IMR-90 (cell line): ENCODE results near the gene CD163L1. TPM values are rescaled to one million over a fixed set of nuclear protein-coding genes. Genes with fewer than 3 reads are reported as not detected.

ENCODE experiments used
- ATAC-seq: fragments of 200-7000 bp; cut with Tn5 transposase; 2 replicates; pipeline ENCODE4 v1.9.1; 2020; ENCODE audit warnings: low read depth, mild to moderate bottlenecking, moderate library complexity
- BruUV-seq: library from RNA; stranded (reverse); fragments of 400-500 nt; replicated peaks from 2 replicates; lab custom pipeline; 2021; lab: Mats Ljungman, UMichigan
- CTCF ChIA-PET: fragments of 300-600 bp; formaldehyde crosslinking; extraction: SDS; loops from one replicate; lab custom pipeline; 2021; ENCODE audit warnings: antibody characterized with exemption; lab: Yijun Ruan, JAX
- POLR2A ChIA-PET: fragments of 300-600 bp; sonication (Branson Sonifier 250); formaldehyde crosslinking; loops from one replicate; lab custom pipeline; 2022; ENCODE audit warnings: antibody characterized with exemption; ENCODE audit not compliant: unreplicated experiment; lab: Charles Lee
- DNase-seq: peaks from one replicate; pipeline ENCODE4 v3.0.0; 2013
- H2AFZ ChIP-seq: replicated peaks from 2 replicates; pipeline ENCODE3; 2013; ENCODE audit warnings: low read length, mild to moderate bottlenecking; ENCODE audit not compliant: poor library complexity
- H2AK5ac ChIP-seq: 2 replicates; pipeline ENCODE4 v1.6.1; 2013; ENCODE audit warnings: low read depth, low read length, inconsistent platforms
- H2AK9ac ChIP-seq: replicated peaks from 2 replicates; pipeline ENCODE3; 2013; ENCODE audit warnings: mild to moderate bottlenecking, low read depth, low read length, moderate library complexity; ENCODE audit not compliant: poor library complexity
- H2BK120ac ChIP-seq: 2 replicates; pipeline ENCODE4 v1.6.1; 2013; ENCODE audit warnings: low read depth, low read length, inconsistent platforms
- H2BK15ac ChIP-seq: 3 replicates; pipeline ENCODE4 v1.6.1; 2013; ENCODE audit warnings: low read depth, low read length, inconsistent platforms
- H2BK20ac ChIP-seq: 2 replicates; pipeline ENCODE4 v1.6.1; 2013; ENCODE audit warnings: low read depth, mild to moderate bottlenecking, inconsistent platforms, low read length, moderate library complexity
- H2BK5ac ChIP-seq: 2 replicates; pipeline ENCODE4 v1.6.1; 2013; ENCODE audit warnings: mild to moderate bottlenecking, low read depth, low read length, inconsistent platforms; ENCODE audit not compliant: poor library complexity, severe bottlenecking
- H3K14ac ChIP-seq: replicated peaks from 2 replicates; pipeline ENCODE4 v1.6.1; 2013; ENCODE audit warnings: low read depth, low read length, inconsistent platforms
- H3K18ac ChIP-seq: 2 replicates; pipeline ENCODE4 v1.6.1; 2013; ENCODE audit warnings: low read depth, low read length, control low read depth
- H3K23ac ChIP-seq: 2 replicates; pipeline ENCODE4 v1.6.1; 2013; ENCODE audit warnings: low read depth, low read length, inconsistent platforms
- H3K27ac ChIP-seq: 2 replicates; pipeline ENCODE4 v1.5.1; 2013; ENCODE audit warnings: mild to moderate bottlenecking, control low read depth, low read length; ENCODE audit not compliant: insufficient read depth
- H3K27me3 ChIP-seq: 2 replicates; pipeline ENCODE4 v1.6.1; 2013; ENCODE audit warnings: low read length; ENCODE audit not compliant: control insufficient read depth, insufficient read depth
- H3K36me3 ChIP-seq: 2 replicates; pipeline ENCODE4 v1.6.1; 2013; ENCODE audit warnings: low read length, mixed read lengths; ENCODE audit not compliant: control insufficient read depth, insufficient read depth
- H3K4ac ChIP-seq: 2 replicates; pipeline ENCODE4 v1.6.1; 2013; ENCODE audit warnings: low read depth, low read length, inconsistent platforms
- H3K4me1 ChIP-seq: 2 replicates; pipeline ENCODE4 v1.6.1; 2013; ENCODE audit warnings: low read length, mixed read lengths; ENCODE audit not compliant: control insufficient read depth, insufficient read depth
- H3K4me2 ChIP-seq: 2 replicates; pipeline ENCODE4 v1.6.1; 2013; ENCODE audit warnings: low read depth, mild to moderate bottlenecking, control low read depth, low read length, moderate library complexity
- H3K4me3 ChIP-seq: 2 replicates; pipeline ENCODE4 v1.5.1; 2013; ENCODE audit warnings: low read depth, mild to moderate bottlenecking, control low read depth, low read length, moderate library complexity; ENCODE audit not compliant: insufficient read depth
- H3K56ac ChIP-seq: 2 replicates; pipeline ENCODE4 v1.6.1; 2013; ENCODE audit warnings: low read length, inconsistent platforms; ENCODE audit not compliant: insufficient read depth; ENCODE audit errors: extremely low read depth
- H3K79me1 ChIP-seq, 2 experiments: 2 replicates each; pipeline ENCODE4 v1.6.1; 2013; ENCODE audit warnings: low read length in 2 of 2, inconsistent platforms in 1 of 2, low read depth in 1 of 2
- H3K9ac ChIP-seq: 2 replicates; pipeline ENCODE4 v1.6.1; 2013; ENCODE audit warnings: low read depth, low read length, control low read depth
- H3K9me1 ChIP-seq: 2 replicates; pipeline ENCODE4 v1.6.1; 2013; ENCODE audit warnings: low read length, inconsistent platforms; ENCODE audit not compliant: insufficient read depth
- H3K9me3 ChIP-seq: 2 replicates; pipeline ENCODE4 v1.6.1; 2013; ENCODE audit warnings: low read length; ENCODE audit not compliant: control insufficient read depth, insufficient read depth
- H4K20me1 ChIP-seq: 2 replicates; pipeline ENCODE4 v1.6.1; 2013; ENCODE audit warnings: low read length, inconsistent platforms; ENCODE audit not compliant: insufficient read depth
- H4K5ac ChIP-seq: 2 replicates; pipeline ENCODE4 v1.6.1; 2013; ENCODE audit warnings: mild to moderate bottlenecking, low read depth, low read length, control low read depth
- H4K8ac ChIP-seq, 2 experiments: 2 replicates each; pipeline ENCODE4 v1.6.1; 2013; ENCODE audit warnings: low read depth in 2 of 2, low read length in 2 of 2, control low read depth in 1 of 2, inconsistent platforms in 1 of 2
- H4K91ac ChIP-seq: 2 replicates; pipeline ENCODE4 v1.6.1; 2013; ENCODE audit warnings: low read depth, low read length, inconsistent platforms; ENCODE audit not compliant: insufficient read depth
- CEBPB ChIP-seq: IDR thresholded peaks from 2 replicates; pipeline ENCODE4 v1.6.1; 2012; ENCODE audit warnings: low read depth, low read length, improper control_type of control experiment
- CHD1 ChIP-seq: IDR thresholded peaks from 2 replicates; pipeline ENCODE4 v1.6.1; 2012; ENCODE audit warnings: low read depth, low read length, improper control_type of control experiment
- CTCF ChIP-seq: conservative IDR thresholded peaks from 2 replicates; pipeline ENCODE4 v1.5.1; 2012; ENCODE audit warnings: mild to moderate bottlenecking, low read depth, low read length, improper control_type of control experiment
- ELK1 ChIP-seq: fragments of 150-350 bp; IDR thresholded peaks from 2 replicates; pipeline ENCODE4 v1.6.1; 2016; ENCODE audit warnings: low read depth, mild to moderate bottlenecking, low read length, moderate library complexity, borderline replicate concordance
- FOS ChIP-seq: fragments of 150-350 bp; IDR thresholded peaks from 2 replicates; pipeline ENCODE4 v1.6.1; 2016; ENCODE audit warnings: low read depth, low read length
- MAFK ChIP-seq: IDR thresholded peaks from 2 replicates; pipeline ENCODE4 v1.6.1; 2012; ENCODE audit warnings: low read depth, low read length, improper control_type of control experiment
- MAZ ChIP-seq: IDR thresholded peaks from 2 replicates; pipeline ENCODE4 v1.6.1; 2012; ENCODE audit warnings: low read depth, mild to moderate bottlenecking, low read length, improper control_type of control experiment, moderate library complexity, borderline replicate concordance
- MXI1 ChIP-seq: IDR thresholded peaks from 2 replicates; pipeline ENCODE4 v1.6.1; 2012; ENCODE audit warnings: low read depth, mild to moderate bottlenecking, low read length, moderate library complexity, borderline replicate concordance
- NFE2L2 ChIP-seq: fragments of 150-350 bp; IDR thresholded peaks from 2 replicates; pipeline ENCODE4 v1.6.1; 2016; ENCODE audit warnings: low read depth, mild to moderate bottlenecking, low read length
- POLR2A ChIP-seq: IDR thresholded peaks from 2 replicates; pipeline ENCODE4 v1.6.1; 2012; ENCODE audit warnings: mild to moderate bottlenecking, low read depth, low read length
- RAD21 ChIP-seq: IDR thresholded peaks from 2 replicates; pipeline ENCODE4 v1.6.1; 2012; ENCODE audit warnings: low read length, improper control_type of control experiment
- RFX5 ChIP-seq: IDR thresholded peaks from 2 replicates; pipeline ENCODE4 v1.8.0; 2012; ENCODE audit warnings: low read depth, mild to moderate bottlenecking, low read length, moderate library complexity
- SMC3 ChIP-seq: fragments of 150-350 bp; IDR thresholded peaks from 2 replicates; pipeline ENCODE4 v1.6.1; 2016; ENCODE audit warnings: low read depth, mild to moderate bottlenecking, antibody characterized with exemption, low read length, moderate library complexity
- USF2 ChIP-seq: fragments of 150-350 bp; IDR thresholded peaks from 2 replicates; pipeline ENCODE4 v1.6.1; 2017; ENCODE audit warnings: mild to moderate bottlenecking, antibody characterized with exemption, low read length, low read depth
- WGBS, 2 experiments: methylation state at CpG; one replicate each; pipeline versions ENCODE4 v1.1.5 to v1.1.7; 2013; ENCODE audit warnings: missing lambda C conversion rate in 2 of 2; ENCODE audit not compliant: insufficient read length in 1 of 2; ENCODE audit errors: extremely low coverage in 2 of 2; 5-methylcytosine and 5-hydroxymethylcytosine counted together
- dilution Hi-C: fragments of 300-500 bp; cut with HindIII; formaldehyde crosslinking; loops from one replicate; pipeline ENCODE4 v1.14.3; 2018; ENCODE audit warnings: low sequenced_read_pairs; ENCODE audit not compliant: unreplicated experiment
- in situ Hi-C: fragments of 300-500 bp; cut with MboI; formaldehyde crosslinking; loops from 3 replicates; pipeline ENCODE4 v1.14.3; 2019; ENCODE audit warnings: low sequenced_read_pairs, inconsistent platforms, mixed read lengths
- intact Hi-C: fragments of 100-400 bp; cut with micrococcal nuclease; formaldehyde crosslinking; loops from 2 replicates; pipeline ENCODE4 v1.10.0; 2022
- polyA plus RNA-seq, 3 experiments: library from polyadenylated mRNA; depleted of rRNA; stranded (reverse); fragments of >200 nt; gene quantifications; 2 replicates each; pipeline ENCODE4 v1.2.3, GENCODE V29; 2012; ENCODE audit warnings: low replicate concordance in 1 of 3
- total RNA-seq: library from RNA; depleted of rRNA; stranded (reverse); fragments of >200 nt; gene quantifications from 2 replicates; pipeline ENCODE4 v1.2.3, GENCODE V29; 2012

CD163L1 gene
- total and polyA plus RNA-seq, 2 of the 4 experiments (the other 2 are of a cell fraction) = 0.50 to 1.6 TPM

GRCh38 chr12:7431993-7432685 lies 11.8 kb downstream of the CD163L1 start (continued):
- TF ChIP-seq MAZ = no peak
- no peak for TF ChIP-seq POLR2A
- no peak for TF ChIP-seq RAD21
- TF ChIP-seq USF2 = no peak

- Histone ChIP-seq H3K9me3 (no peaks in the 10 kb centered on the region), H2AK5ac (no peak overlapping the region), H4K20me1 (no peaks in the 10 kb centered on the region), H4K91ac (no peak overlapping the region), H3K9ac (no peak overlapping the region), H3K18ac (no peak overlapping the region), H2BK120ac (no peak overlapping the region), H3K4me2 (no peak overlapping the region), H3K27ac (no peak overlapping the region), H2BK15ac (no peak overlapping the region), H3K36me3 (no peaks in the 10 kb centered on the region), H3K23ac (no peak overlapping the region), H2BK5ac (no peak overlapping the region), H3K4me3 (no peak overlapping the region), H3K4me1 (no peaks in the 10 kb centered on the region), H3K56ac (no peak overlapping the region), H3K79me1 (no peaks in the 10 kb centered on the region), H3K9me1 (no peaks in the 10 kb centered on the region), H3K14ac (no peak overlapping the region), H4K5ac (no peak overlapping the region), H3K27me3 (no peaks in the 10 kb centered on the region), H4K8ac (no peak overlapping the region), H3K4ac (no peak overlapping the region), H2AFZ (no peak overlapping the region), H2AK9ac (no peak overlapping the region), H2BK20ac (no peak overlapping the region)
- intact Hi-C loops (no loop called here), dilution Hi-C loops (no loop called here), in situ Hi-C loops (no loop called here)
- no CpG with 5 or more reads among the region's 2 CpGs for WGBS, 2 experiments
- DNase-seq = no peak
- no peak for ATAC-seq
- POLR2A ChIA-PET = no interaction called here
- no TSS peak for BruUV-seq
- CTCF ChIA-PET = no interaction called here
- TF ChIP-seq FOS = no peak
- no peak for TF ChIP-seq MXI1
- TF ChIP-seq CTCF = no peak
- TF ChIP-seq SMC3 = no peak
- no peak for TF ChIP-seq POLR2A
- no peak for TF ChIP-seq RFX5
- no peak for TF ChIP-seq CEBPB
- no peak for TF ChIP-seq ELK1
- TF ChIP-seq MAFK = no peak
- no peak for TF ChIP-seq MAZ
- no peak for TF ChIP-seq NFE2L2
- TF ChIP-seq RAD21 = no peak
- no peak for TF ChIP-seq CHD1
Observed at GRCh38 chr12:7411343-7411742, 32.6 kb downstream of the CD163L1 start.
